ENCODE data around the gene LASP1NB.

The LASP1NB gene

DNA sequence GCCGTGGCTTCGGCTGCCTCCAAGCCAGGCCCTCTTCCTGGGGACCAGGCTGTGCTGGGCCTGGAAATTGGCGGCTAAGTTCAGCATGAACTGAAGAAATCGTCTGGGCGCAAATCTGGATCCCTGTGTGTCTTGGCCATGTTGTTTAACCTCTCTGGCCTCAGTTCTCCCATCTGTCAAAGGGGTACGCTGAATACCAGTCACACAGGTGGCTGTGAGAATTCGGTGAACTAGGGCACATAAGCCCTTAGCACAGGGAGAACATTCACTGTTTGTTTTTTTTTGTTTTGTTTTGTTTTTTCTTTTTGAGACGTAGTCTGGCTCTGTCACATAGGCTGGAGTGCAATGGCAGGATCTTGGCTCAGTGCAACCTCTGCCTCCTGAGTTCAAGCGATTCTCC is 36.6 kb upstream of the LASP1NB start:
- DNase-seq (ENCODE audit: low read depth in 1 of 2, low spot score in 1 of 2): no peak
- TF ChIP-seq REST (IDR thresholded peaks at IDR 0.05; ENCODE audit: insufficient replicate concordance, low read depth): no peak
- no peak for TF ChIP-seq GABPA (IDR thresholded peaks at IDR 0.05; ENCODE audit: low read depth)
- TF ChIP-seq POLR2AphosphoS5 (IDR thresholded peaks at IDR 0.05; ENCODE audit: low read depth): no peak
- no peak for TF ChIP-seq SPI1 (IDR thresholded peaks at IDR 0.05; ENCODE audit: borderline replicate concordance, low read depth)
- no peak for TF ChIP-seq CTCF (IDR thresholded peaks at IDR 0.05; ENCODE audit: insufficient read depth, low read length)
- Histone ChIP-seq H3K4me3 (replicated peaks; ENCODE audit: insufficient read depth, low read length) (no peak overlapping the region), H3K27me3 (ENCODE audit: insufficient read depth, poor library complexity, severe bottlenecking) (no peaks in the 10 kb centered on the region), H3K27ac (replicated peaks) (no peak overlapping the region)

GRCh38 chr17:38889745-38890409 is 35.5 kb upstream of the LASP1NB start:
- Histone ChIP-seq H3K27ac (replicated peaks) (peak overlapping the region; percentile 70), H3K27me3 (ENCODE audit: insufficient read depth, poor library complexity, severe bottlenecking) (no peaks in the 10 kb centered on the region), H3K4me3 (replicated peaks; ENCODE audit: insufficient read depth, low read length) (no peak overlapping the region)
- no peak for DNase-seq (ENCODE audit: low read depth in 1 of 2, low spot score in 1 of 2)
- no peak for TF ChIP-seq REST (IDR thresholded peaks at IDR 0.05; ENCODE audit: insufficient replicate concordance, low read depth)
- no peak for TF ChIP-seq POLR2AphosphoS5 (IDR thresholded peaks at IDR 0.05; ENCODE audit: low read depth)
- no peak for TF ChIP-seq CTCF (IDR thresholded peaks at IDR 0.05; ENCODE audit: insufficient read depth, low read length)
- no peak for TF ChIP-seq GABPA (IDR thresholded peaks at IDR 0.05; ENCODE audit: low read depth)
- TF ChIP-seq SPI1 (IDR thresholded peaks at IDR 0.05; ENCODE audit: borderline replicate concordance, low read depth): no peak

DNA sequence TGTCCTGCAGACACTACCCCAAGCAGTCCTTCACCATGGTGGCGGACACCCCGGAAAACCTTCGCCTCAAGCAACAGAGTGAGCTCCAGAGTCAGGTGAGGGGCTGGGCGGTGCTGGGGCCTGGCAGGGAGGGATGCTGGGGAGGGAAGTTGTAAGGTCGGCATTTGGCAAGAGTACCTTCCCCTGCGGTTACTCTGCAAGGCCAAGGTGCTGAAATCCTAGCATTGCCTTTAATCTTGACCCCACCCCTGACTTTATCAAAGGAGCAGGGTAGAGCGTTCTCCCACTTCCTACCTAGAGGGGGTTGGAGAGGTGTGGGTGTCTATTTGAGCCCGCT is 35.0 kb upstream of the LASP1NB start:
- peak; percentile 64 for TF ChIP-seq REST (IDR thresholded peaks at IDR 0.05; ENCODE audit: insufficient replicate concordance, low read depth)
- TF ChIP-seq SPI1 (IDR thresholded peaks at IDR 0.05; ENCODE audit: borderline replicate concordance, low read depth): peak; percentile 43; the same call in 1 of the 2 replicates
- no peak for TF ChIP-seq GABPA (IDR thresholded peaks at IDR 0.05; ENCODE audit: low read depth)
- peak in 1 of 2 experiments; percentile 81 for DNase-seq (ENCODE audit: low read depth in 1 of 2, low spot score in 1 of 2)
- Histone ChIP-seq H3K4me3 (replicated peaks; ENCODE audit: insufficient read depth, low read length) (no peak overlapping the region), H3K27me3 (ENCODE audit: insufficient read depth, poor library complexity, severe bottlenecking) (no peaks in the 10 kb centered on the region), H3K27ac (replicated peaks) (peak overlapping the region; percentile 70)

Data from HL-60 (cell line).